Vagina (tissue), 2 donors: Measurements from ENCODE around the gene STK32A.

Experiments
- POLR2A ChIP-seq, 2 donors: fragments of 450-650 bp; IDR thresholded peaks; one replicate each; pipeline ENCODE4 v1.6.1; 2017; ENCODE audit warnings: antibody characterized with exemption in 2 of 2, mild to moderate bottlenecking in 2 of 2, moderate library complexity in 2 of 2
- TF ChIP-seq, protein P1 (sequence below), 3 experiments: fragments of 450-650 bp in 2 of 3; fragments of 200-600 bp in 1 of 3; sonication (generic) in 1 of 3; IDR thresholded peaks; one replicate each; pipeline ENCODE4 v1.5.1; 2017 to 2019; ENCODE audit warnings: antibody characterized with exemption in 3 of 3, mild to moderate bottlenecking in 2 of 3, moderate library complexity in 2 of 3

DNA sequence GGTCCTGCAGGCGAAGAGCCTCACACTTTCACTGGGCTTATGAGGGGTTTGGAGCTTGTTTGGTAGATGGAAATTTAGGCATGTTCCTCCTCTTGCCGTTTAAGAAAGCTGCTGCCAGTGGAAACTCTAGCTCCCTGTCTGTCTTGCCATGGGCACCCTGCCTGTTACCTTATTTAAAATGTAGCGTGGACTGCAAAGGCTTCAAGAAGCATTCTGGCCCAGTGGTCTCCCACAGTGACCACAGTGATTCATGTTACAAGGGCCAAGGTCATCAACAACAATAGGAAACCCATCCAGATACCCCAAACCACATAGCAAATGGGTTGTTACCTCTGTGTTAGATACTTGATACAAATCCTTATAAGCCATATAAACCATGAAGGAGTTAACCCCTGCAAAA is 178.4 kb downstream of the STK32A start:
- TF ChIP-seq, protein P1, sequence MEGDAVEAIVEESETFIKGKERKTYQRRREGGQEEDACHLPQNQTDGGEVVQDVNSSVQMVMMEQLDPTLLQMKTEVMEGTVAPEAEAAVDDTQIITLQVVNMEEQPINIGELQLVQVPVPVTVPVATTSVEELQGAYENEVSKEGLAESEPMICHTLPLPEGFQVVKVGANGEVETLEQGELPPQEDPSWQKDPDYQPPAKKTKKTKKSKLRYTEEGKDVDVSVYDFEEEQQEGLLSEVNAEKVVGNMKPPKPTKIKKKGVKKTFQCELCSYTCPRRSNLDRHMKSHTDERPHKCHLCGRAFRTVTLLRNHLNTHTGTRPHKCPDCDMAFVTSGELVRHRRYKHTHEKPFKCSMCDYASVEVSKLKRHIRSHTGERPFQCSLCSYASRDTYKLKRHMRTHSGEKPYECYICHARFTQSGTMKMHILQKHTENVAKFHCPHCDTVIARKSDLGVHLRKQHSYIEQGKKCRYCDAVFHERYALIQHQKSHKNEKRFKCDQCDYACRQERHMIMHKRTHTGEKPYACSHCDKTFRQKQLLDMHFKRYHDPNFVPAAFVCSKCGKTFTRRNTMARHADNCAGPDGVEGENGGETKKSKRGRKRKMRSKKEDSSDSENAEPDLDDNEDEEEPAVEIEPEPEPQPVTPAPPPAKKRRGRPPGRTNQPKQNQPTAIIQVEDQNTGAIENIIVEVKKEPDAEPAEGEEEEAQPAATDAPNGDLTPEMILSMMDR (IDR thresholded peaks at IDR 0.05) = no peak
- TF ChIP-seq POLR2A (IDR thresholded peaks at IDR 0.05) = no peak
